GM12865 (cell line): ENCODE results near the gene KLHDC10.
"Not testable (repeated sequence)": the region's sequence is repeated elsewhere in the genome, so short reads cannot be mapped to it uniquely, and the experiment has no call there.

Experiments
- DNase-seq: peaks from one replicate; pipeline ENCODE4 v3.0.0; 2010; ENCODE audit warnings: low read depth
- H3K4me3 ChIP-seq: 2 replicates; pipeline ENCODE4 v1.5.1; 2011; ENCODE audit warnings: mild to moderate bottlenecking, low read depth, low read length, control low read depth
- TF ChIP-seq, protein P1 (sequence below): IDR thresholded peaks from 2 replicates; pipeline ENCODE4 v1.5.1; 2011; ENCODE audit warnings: low read length, control low read depth, low read depth, inconsistent platforms; ENCODE audit not compliant: insufficient read depth; ENCODE audit errors: missing control alignments

Gene KLHDC10

DNA sequence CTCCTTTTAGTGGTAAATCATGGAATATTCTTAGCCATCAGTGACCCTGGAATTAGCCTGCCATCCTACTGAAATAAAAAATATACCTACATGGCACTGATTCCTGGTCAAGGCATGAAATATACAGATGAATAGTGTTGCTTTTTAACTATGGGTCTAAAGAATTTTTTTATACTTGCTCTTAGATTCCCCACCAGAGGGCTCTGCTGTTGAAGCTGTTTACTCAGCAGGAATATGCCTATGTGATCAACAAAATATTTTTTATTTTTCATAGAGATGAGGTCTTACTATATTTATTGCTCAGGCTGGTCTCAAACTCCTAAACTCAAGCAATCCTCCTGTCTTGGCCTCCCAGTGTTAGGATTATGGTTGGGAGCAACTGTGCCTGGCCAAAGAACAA is 32.6 kb upstream of the KLHDC10 start:
- no peak overlapping the region for H3K4me3 ChIP-seq
- no peak for DNase-seq
- TF ChIP-seq, protein P1, sequence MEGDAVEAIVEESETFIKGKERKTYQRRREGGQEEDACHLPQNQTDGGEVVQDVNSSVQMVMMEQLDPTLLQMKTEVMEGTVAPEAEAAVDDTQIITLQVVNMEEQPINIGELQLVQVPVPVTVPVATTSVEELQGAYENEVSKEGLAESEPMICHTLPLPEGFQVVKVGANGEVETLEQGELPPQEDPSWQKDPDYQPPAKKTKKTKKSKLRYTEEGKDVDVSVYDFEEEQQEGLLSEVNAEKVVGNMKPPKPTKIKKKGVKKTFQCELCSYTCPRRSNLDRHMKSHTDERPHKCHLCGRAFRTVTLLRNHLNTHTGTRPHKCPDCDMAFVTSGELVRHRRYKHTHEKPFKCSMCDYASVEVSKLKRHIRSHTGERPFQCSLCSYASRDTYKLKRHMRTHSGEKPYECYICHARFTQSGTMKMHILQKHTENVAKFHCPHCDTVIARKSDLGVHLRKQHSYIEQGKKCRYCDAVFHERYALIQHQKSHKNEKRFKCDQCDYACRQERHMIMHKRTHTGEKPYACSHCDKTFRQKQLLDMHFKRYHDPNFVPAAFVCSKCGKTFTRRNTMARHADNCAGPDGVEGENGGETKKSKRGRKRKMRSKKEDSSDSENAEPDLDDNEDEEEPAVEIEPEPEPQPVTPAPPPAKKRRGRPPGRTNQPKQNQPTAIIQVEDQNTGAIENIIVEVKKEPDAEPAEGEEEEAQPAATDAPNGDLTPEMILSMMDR, result peak; percentile 17

- H3K4me3 ChIP-seq, result no peak overlapping the region
- TF ChIP-seq, protein P1, result no peak
Observed at GRCh38 chr7:130040576-130040975, 29.8 kb upstream of the KLHDC10 start.

DNA sequence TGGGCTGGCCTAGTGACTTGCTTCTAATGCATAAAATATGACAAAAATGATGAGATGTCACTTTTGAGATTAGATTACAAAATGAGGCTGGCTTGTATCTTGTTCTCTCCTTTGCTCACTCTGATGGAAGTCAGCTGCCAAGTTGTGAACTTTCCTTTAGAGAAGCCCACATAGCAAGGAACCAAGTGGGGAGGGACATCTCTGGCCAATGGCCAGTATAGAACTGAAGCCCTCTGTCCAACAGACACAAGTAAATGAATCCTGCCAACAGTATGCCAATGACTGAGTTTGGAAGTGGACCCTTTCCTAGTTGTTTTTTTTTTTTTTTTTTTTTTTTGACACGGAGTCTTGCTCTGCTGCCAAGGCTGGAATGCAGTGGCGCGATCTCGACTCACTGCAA is 22.5 kb upstream of the KLHDC10 start:
- no peak for DNase-seq
- H3K4me3 ChIP-seq, result no peak overlapping the region
- TF ChIP-seq, protein P1, result no peak

More at GRCh38 chr7:130040576-130040975, 29.8 kb upstream of the KLHDC10 start:
- no peak for DNase-seq

DNA sequence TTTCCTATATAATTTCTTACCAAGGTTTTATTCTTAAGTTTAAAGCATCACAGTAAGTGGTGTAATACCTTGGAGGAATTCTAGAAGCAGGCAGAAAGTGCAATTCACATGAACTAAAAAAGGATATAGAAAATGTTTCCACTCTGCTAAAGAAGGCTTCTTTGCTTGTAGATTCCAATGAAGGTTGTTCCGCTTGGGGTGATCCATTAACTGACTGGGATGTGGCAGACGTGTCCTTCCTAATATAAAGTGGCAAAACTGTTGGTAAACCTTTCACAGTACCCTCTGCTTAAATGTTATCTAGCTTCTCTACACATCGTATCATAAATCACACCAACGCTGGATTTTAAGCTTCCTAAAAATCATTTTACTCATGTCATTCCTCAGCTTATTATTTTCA is 21.4 kb upstream of the KLHDC10 start:
- no peak for DNase-seq
- TF ChIP-seq, protein P1, result no peak
- no peak overlapping the region for H3K4me3 ChIP-seq

GRCh38 chr7:130052250-130052649 is 18.1 kb upstream of the KLHDC10 start:
- not testable (repeated sequence) for DNase-seq, H3K4me3 ChIP-seq

- DNase-seq, H3K4me3 ChIP-seq: not testable (repeated sequence)
Observed at GRCh38 chr7:130055198-130055597, 15.1 kb upstream of the KLHDC10 start.

DNA sequence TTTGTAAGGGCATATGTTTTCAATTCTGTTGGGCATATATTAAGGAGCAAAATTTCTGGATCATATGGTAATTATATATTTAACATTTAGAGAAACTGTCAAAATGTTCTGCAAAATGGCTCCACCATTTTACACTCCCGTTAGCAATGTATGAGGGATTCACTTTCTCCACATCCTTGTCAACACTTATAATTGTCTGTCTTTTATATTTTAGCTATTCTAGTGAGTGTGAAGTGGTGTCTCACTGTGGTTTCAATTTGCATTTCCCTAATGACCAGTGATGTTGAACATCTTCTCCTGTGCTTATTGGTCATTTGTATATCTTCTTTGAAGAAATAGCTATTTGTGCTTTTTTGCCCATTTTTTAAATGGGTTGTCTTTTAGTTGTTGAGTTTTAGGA is 8.1 kb upstream of the KLHDC10 start:
- TF ChIP-seq, protein P1, result no peak
- no peak for DNase-seq
- no peak overlapping the region for H3K4me3 ChIP-seq

GRCh38 chr7:130063036-130063435 is 7.3 kb upstream of the KLHDC10 start:
- DNase-seq, result peak; percentile 66
- TF ChIP-seq, protein P1, result peak; percentile 78
- H3K4me3 ChIP-seq, result no peak overlapping the region

DNA sequence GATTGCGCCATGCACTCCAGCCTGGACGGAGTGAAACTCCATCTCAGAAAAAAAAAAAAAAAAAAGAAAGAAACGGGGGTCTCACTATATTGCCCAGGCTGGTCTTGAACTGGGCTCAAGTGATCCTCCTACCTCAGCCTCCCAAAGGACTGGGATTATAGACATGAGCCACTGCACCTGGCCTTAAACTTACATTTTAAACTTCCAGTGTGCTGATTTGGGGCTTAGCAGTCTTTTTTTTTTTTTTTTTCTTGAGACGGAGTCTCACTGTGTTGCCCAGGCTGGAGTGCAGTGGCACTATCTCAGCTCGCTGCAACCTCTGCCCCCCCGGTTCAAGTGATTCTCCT is 5.8 kb upstream of the KLHDC10 start:
- not testable (repeated sequence) for DNase-seq, H3K4me3 ChIP-seq
